ENCODE measurements around the gene TRPM3.

GRCh38 chr9:70498866-70499265, 622.6 kb downstream of the TRPM3 start:
- TF ChIP-seq JUNB (IDR thresholded peaks at IDR 0.05) (no peak), PHF8 (IDR thresholded peaks at IDR 0.05; ENCODE audit: borderline replicate concordance, low read depth) (no peak), EP300 (IDR thresholded peaks at IDR 0.05) (no peak), CTCF (IDR thresholded peaks at IDR 0.05) (no peak)

Measured in A549 (cell line).